SK-N-SH treated with all-trans-retinoic acid at 6 μM for 48 hours (cell line): ENCODE results near the gene TAPT1.
A peak's percentile ranks its signal among the peaks of the same experiment; 100 is the strongest.

ENCODE experiments used
- ATAC-seq: fragments of 200-7000 bp; cut with Tn5 transposase; 3 replicates; pipeline ENCODE4 v1.9.1; 2020; ENCODE audit warnings: mild to moderate bottlenecking, moderate library complexity
- ARNTL ChIP-seq: fragments of 450-650 bp; formaldehyde crosslinking; IDR thresholded peaks from 2 replicates; pipeline ENCODE4 v1.5.0; 2020; ENCODE audit warnings: low read depth, mild to moderate bottlenecking, moderate library complexity, borderline replicate concordance
- BACH2 ChIP-seq: fragments of 250-450 bp; sonication (Bioruptor Pico); IDR thresholded peaks from 2 replicates; pipeline ENCODE4 v1.9.0; 2021; ENCODE audit warnings: mild to moderate bottlenecking, borderline replicate concordance
- CREB5 ChIP-seq: fragments of 250-450 bp; sonication (Bioruptor Pico); IDR thresholded peaks from 2 replicates; pipeline ENCODE4 v1.5.1; 2020; ENCODE audit warnings: low read depth, mild to moderate bottlenecking, moderate library complexity
- CSDC2 ChIP-seq: fragments of 250-450 bp; sonication (Bioruptor Pico); IDR thresholded peaks from 2 replicates; pipeline ENCODE4 v1.5.0; 2020; ENCODE audit warnings: mild to moderate bottlenecking, moderate library complexity
- CSRNP3 ChIP-seq: fragments of 250-450 bp; sonication (Bioruptor Pico); IDR thresholded peaks from 2 replicates; pipeline ENCODE4 v1.5.1; 2021; ENCODE audit warnings: mild to moderate bottlenecking, moderate library complexity
- ESRRG ChIP-seq: fragments of 250-450 bp; sonication (Bioruptor Pico); IDR thresholded peaks from 2 replicates; pipeline ENCODE4 v1.6.1; 2021; ENCODE audit warnings: mild to moderate bottlenecking
- GLIS3 ChIP-seq: fragments of 250-450 bp; sonication (Bioruptor Pico); IDR thresholded peaks from 2 replicates; pipeline ENCODE4 v1.5.0; 2020; ENCODE audit warnings: mild to moderate bottlenecking, moderate library complexity
- ISL1 ChIP-seq: fragments of 250-450 bp; sonication (Bioruptor Pico); IDR thresholded peaks from 2 replicates; pipeline ENCODE4 v2.1.2; 2022; ENCODE audit warnings: mild to moderate bottlenecking, moderate library complexity
- OSR1 ChIP-seq: fragments of 250-450 bp; sonication (Bioruptor Pico); IDR thresholded peaks from 2 replicates; pipeline ENCODE4 v1.8.0; 2022; ENCODE audit warnings: moderate library complexity, mild to moderate bottlenecking, inconsistent platforms
- PATZ1 ChIP-seq: fragments of 250-450 bp; sonication (Bioruptor Pico); IDR thresholded peaks from 2 replicates; pipeline ENCODE4 v1.8.0; 2020; ENCODE audit warnings: mild to moderate bottlenecking, moderate library complexity, borderline replicate concordance
- POU6F1 ChIP-seq: fragments of 250-450 bp; sonication (Bioruptor Pico); IDR thresholded peaks from 2 replicates; pipeline ENCODE4 v1.8.0; 2021; ENCODE audit warnings: low read depth, mild to moderate bottlenecking, moderate library complexity, borderline replicate concordance
- PPARA ChIP-seq: fragments of 250-450 bp; sonication (Bioruptor Pico); IDR thresholded peaks from 2 replicates; pipeline ENCODE4 v1.5.0; 2020; ENCODE audit warnings: mild to moderate bottlenecking, borderline replicate concordance
- RARB ChIP-seq: fragments of 250-450 bp; sonication (Bioruptor Pico); IDR thresholded peaks from 2 replicates; pipeline ENCODE4 v1.8.0; 2021; ENCODE audit warnings: mild to moderate bottlenecking, moderate library complexity
- SNAI2 ChIP-seq: fragments of 250-450 bp; sonication (Bioruptor Pico); IDR thresholded peaks from 2 replicates; pipeline ENCODE4 v1.5.0; 2020; ENCODE audit warnings: mild to moderate bottlenecking, moderate library complexity
- ZC3H10 ChIP-seq: fragments of 250-450 bp; sonication (Bioruptor Pico); IDR thresholded peaks from 2 replicates; pipeline ENCODE4 v1.5.1; 2021; ENCODE audit warnings: mild to moderate bottlenecking, moderate library complexity
- ZFP3 ChIP-seq: fragments of 250-450 bp; sonication (Bioruptor Pico); IDR thresholded peaks from 2 replicates; pipeline ENCODE4 v1.5.0; 2020; ENCODE audit warnings: mild to moderate bottlenecking, moderate library complexity
- ZFP30 ChIP-seq: fragments of 450-650 bp; formaldehyde crosslinking; IDR thresholded peaks from 2 replicates; pipeline ENCODE4 v1.5.0; 2022; ENCODE audit warnings: mild to moderate bottlenecking, moderate library complexity
- ZNF70 ChIP-seq: fragments of 450-650 bp; formaldehyde crosslinking; IDR thresholded peaks from 2 replicates; pipeline ENCODE4 v1.5.0; 2020; ENCODE audit warnings: mild to moderate bottlenecking, moderate library complexity
- ZNF8 ChIP-seq: fragments of 450-650 bp; formaldehyde crosslinking; IDR thresholded peaks from 2 replicates; pipeline ENCODE4 v1.5.0; 2020; ENCODE audit warnings: mild to moderate bottlenecking, moderate library complexity

The TAPT1 gene

GRCh38 chr4:16270454-16271328, 44.4 kb upstream of the TAPT1 start:
- ATAC-seq = no peak

GRCh38 chr4:16269742-16270453, 43.6 kb upstream of the TAPT1 start:
- ATAC-seq = peak; percentile 80

More at GRCh38 chr4:16270454-16271328, 44.4 kb upstream of the TAPT1 start:
- TF ChIP-seq BACH2 (CRISPR knock-in tag) (no peak), ZFP3 (CRISPR knock-in tag) (no peak), ISL1 (CRISPR knock-in tag) (no peak), SNAI2 (CRISPR knock-in tag) (no peak), ZNF8 (CRISPR knock-in tag) (no peak), PPARA (no peak), POU6F1 (CRISPR knock-in tag) (no peak), RARB (CRISPR knock-in tag) (no peak), ARNTL (CRISPR knock-in tag) (no peak), CREB5 (CRISPR knock-in tag) (no peak), GLIS3 (CRISPR knock-in tag) (no peak), ESRRG (no peak), PATZ1 (CRISPR knock-in tag) (no peak), OSR1 (CRISPR knock-in tag) (no peak)

- TF ChIP-seq RARB (CRISPR knock-in tag) = no peak
- TF ChIP-seq CSDC2 (CRISPR knock-in tag) = no peak
- TF ChIP-seq ZNF8 (CRISPR knock-in tag) = no peak
- TF ChIP-seq ZFP3 (CRISPR knock-in tag) = no peak
- TF ChIP-seq POU6F1 (CRISPR knock-in tag) = no peak
- TF ChIP-seq ISL1 (CRISPR knock-in tag) = no peak
- TF ChIP-seq ZNF70 (CRISPR knock-in tag) = no peak
- TF ChIP-seq ARNTL (CRISPR knock-in tag) = no peak
- no peak for TF ChIP-seq ZFP30
- no peak for TF ChIP-seq ZC3H10 (CRISPR knock-in tag)
- TF ChIP-seq ESRRG = no peak
- TF ChIP-seq CSRNP3 = no peak
- no peak for TF ChIP-seq SNAI2 (CRISPR knock-in tag)
- no peak for TF ChIP-seq GLIS3 (CRISPR knock-in tag)
- no peak for ATAC-seq
Observed at GRCh38 chr4:16269240-16269639, 43.0 kb upstream of the TAPT1 start.
